GM23338 (cell line): Measurements from ENCODE around the gene ALDH1A1. TPM values are rescaled to one million over a fixed set of nuclear protein-coding genes. Genes with fewer than 3 reads are reported as not detected.

Source experiments
- ATAC-seq: fragments of 200-7000 bp; cut with Tn5 transposase; 3 replicates; pipeline ENCODE4 v1.9.1; 2020
- DNase-seq: peaks from one replicate; pipeline ENCODE4 v3.0.0-alpha.2; 2015; ENCODE audit warnings: low spot score
- H2AFZ ChIP-seq: fragments of 200-600 bp; sonication (generic); 2 replicates; pipeline ENCODE4 v1.8.0; 2016; ENCODE audit warnings: antibody characterized with exemption, mild to moderate bottlenecking, moderate library complexity
- H3F3A ChIP-seq: fragments of 200-600 bp; sonication (generic); replicated peaks from 2 replicates; pipeline ENCODE4 v1.8.0; 2017; ENCODE audit warnings: antibody characterized with exemption, mixed run types, low read depth
- H3K27ac ChIP-seq: fragments of 200-600 bp; sonication (generic); 2 replicates; pipeline ENCODE4 v1.6.1; 2016; ENCODE audit warnings: low read depth
- H3K27me3 ChIP-seq: fragments of 200-600 bp; sonication (generic); 2 replicates; pipeline ENCODE4 v1.8.0; 2016; ENCODE audit warnings: mild to moderate bottlenecking, mixed run types, moderate library complexity; ENCODE audit not compliant: insufficient read depth
- H3K36me3 ChIP-seq: fragments of 200-600 bp; sonication (generic); 2 replicates; pipeline ENCODE4 v1.8.0; 2016; ENCODE audit warnings: mild to moderate bottlenecking; ENCODE audit not compliant: insufficient read depth
- H3K4me1 ChIP-seq: fragments of 200-600 bp; sonication (generic); 2 replicates; pipeline ENCODE4 v1.8.0; 2016; ENCODE audit warnings: mild to moderate bottlenecking, moderate library complexity; ENCODE audit not compliant: insufficient read depth
- H3K4me2 ChIP-seq: fragments of 200-600 bp; sonication (generic); 2 replicates; pipeline ENCODE4 v1.7.1; 2017; ENCODE audit warnings: mixed run types
- H3K4me3 ChIP-seq: fragments of 200-600 bp; sonication (generic); 2 replicates; pipeline ENCODE4 v1.6.1; 2016; ENCODE audit warnings: mixed run types
- H3K79me2 ChIP-seq: fragments of 200-600 bp; sonication (generic); replicated peaks from 2 replicates; pipeline ENCODE4 v1.8.0; 2017; ENCODE audit warnings: mild to moderate bottlenecking; ENCODE audit not compliant: insufficient read depth
- H3K9me2 ChIP-seq: fragments of 200-600 bp; sonication (generic); 2 replicates; pipeline ENCODE4 v1.8.0; 2017; ENCODE audit not compliant: insufficient read depth
- H4K20me1 ChIP-seq: fragments of 200-600 bp; sonication (generic); replicated peaks from 2 replicates; pipeline ENCODE4 v1.8.0; 2017; ENCODE audit warnings: mild to moderate bottlenecking; ENCODE audit not compliant: insufficient read depth
- H3K27ac Mint-ChIP-seq: 2 replicates; pipeline ENCODE4 v1.8.0; 2020; ENCODE audit warnings: inconsistent platforms, mild to moderate bottlenecking, moderate library complexity, mixed read lengths
- H3K27me3 Mint-ChIP-seq: 3 replicates; pipeline ENCODE4 v1.8.0; 2022; ENCODE audit warnings: low read depth, mild to moderate bottlenecking, moderate library complexity, mixed read lengths, inconsistent platforms; ENCODE audit not compliant: insufficient read depth, poor library complexity
- H3K36me3 Mint-ChIP-seq: 3 replicates; pipeline ENCODE4 v1.8.0; 2021; ENCODE audit warnings: low read depth, mild to moderate bottlenecking, inconsistent platforms, moderate library complexity, mixed read lengths
- H3K4me1 Mint-ChIP-seq: 3 replicates; pipeline ENCODE4 v1.8.0; 2020; ENCODE audit warnings: mild to moderate bottlenecking, inconsistent platforms, mixed read lengths
- H3K4me3 Mint-ChIP-seq: 3 replicates; pipeline ENCODE4 v1.8.0; 2021; ENCODE audit warnings: moderate library complexity, mild to moderate bottlenecking, inconsistent platforms, mixed read lengths
- H3K9me3 Mint-ChIP-seq: 3 replicates; pipeline ENCODE4 v1.8.0; 2020; ENCODE audit warnings: moderate library complexity, mild to moderate bottlenecking, inconsistent platforms, mixed read lengths
- CREB1 ChIP-seq: fragments of 250-450 bp; sonication (Bioruptor Pico); IDR thresholded peaks from 2 replicates; pipeline ENCODE4 v1.5.0; 2020; ENCODE audit warnings: low read depth, mild to moderate bottlenecking, moderate library complexity
- ETS1 ChIP-seq: IDR thresholded peaks from 2 replicates; pipeline ENCODE4 v1.6.1; 2016; ENCODE audit warnings: antibody characterized with exemption
- EZH2 ChIP-seq: fragments of 200-600 bp; sonication (generic); IDR thresholded peaks from one replicate; pipeline ENCODE4 v1.8.0; 2017; ENCODE audit warnings: antibody characterized with exemption, mild to moderate bottlenecking, low read depth; ENCODE audit not compliant: unreplicated experiment
- EZH2phosphoT487 ChIP-seq: fragments of 200-600 bp; sonication (generic); IDR thresholded peaks from one replicate; pipeline ENCODE4 v1.8.1; 2018; ENCODE audit warnings: antibody characterized with exemption; ENCODE audit not compliant: unreplicated experiment
- JUNB ChIP-seq: IDR thresholded peaks from one replicate; pipeline ENCODE4 v1.6.1; 2016; ENCODE audit warnings: antibody characterized with exemption; ENCODE audit not compliant: unreplicated experiment
- POLR2AphosphoS5 ChIP-seq: IDR thresholded peaks from 2 replicates; pipeline ENCODE4 v1.6.1; 2016; ENCODE audit warnings: antibody characterized with exemption, low read depth
- STAT1 ChIP-seq: IDR thresholded peaks from one replicate; pipeline ENCODE4 v1.6.1; 2016; ENCODE audit warnings: antibody characterized with exemption; ENCODE audit not compliant: unreplicated experiment
- ZNF114 ChIP-seq: fragments of 250-450 bp; sonication (Bioruptor Pico); IDR thresholded peaks from 2 replicates; pipeline ENCODE4 v1.5.0; 2020; ENCODE audit warnings: mild to moderate bottlenecking, moderate library complexity
- ZNF331 ChIP-seq: fragments of 250-450 bp; sonication (Bioruptor Pico); IDR thresholded peaks from 2 replicates; pipeline ENCODE4 v1.5.0; 2020; ENCODE audit warnings: low read depth, mild to moderate bottlenecking, moderate library complexity
- polyA plus RNA-seq: library from polyadenylated mRNA; unstranded; fragments of >200 nt; fragmentation: Nextera tagmentation; extraction: Ambion mirVana; gene quantifications from 2 replicates; pipeline ENCODE4 v1.2.1, GENCODE V29; 2016
- total RNA-seq: library from RNA; depleted of rRNA; stranded (reverse); fragments of >200 nt; shearing (Covaris generic); gene quantifications from 2 replicates; pipeline ENCODE4 v1.2.3, GENCODE V29; 2014
- TF ChIP-seq, protein P1 (sequence below): IDR thresholded peaks from one replicate; pipeline ENCODE4 v1.6.1; 2018; ENCODE audit warnings: antibody characterized with exemption; ENCODE audit not compliant: unreplicated experiment
- TF ChIP-seq, protein P2 (sequence below), 2 experiments: fragments of 200-600 bp in 1 of 2; sonication (generic) in 1 of 2; conservative IDR thresholded peaks; 2 replicates each; pipeline versions ENCODE4 v1.5.1 to v1.6.1; 2016 to 2017; ENCODE audit warnings: antibody characterized with exemption in 2 of 2, low read depth in 2 of 2, mild to moderate bottlenecking in 2 of 2, moderate library complexity in 1 of 2

The ALDH1A1 gene
- total and polyA plus RNA-seq, 2 experiments from 2014 or later: 2.1 to 3.4 TPM

GRCh38 chr9:72898360-72898759, 54.5 kb downstream of the ALDH1A1 start (continued):
- no peak for TF ChIP-seq ZNF114 (CRISPR knock-in tag)
- no peak for TF ChIP-seq EZH2
- TF ChIP-seq STAT1: no peak
- no peak for TF ChIP-seq JUNB
- TF ChIP-seq, protein P1, sequence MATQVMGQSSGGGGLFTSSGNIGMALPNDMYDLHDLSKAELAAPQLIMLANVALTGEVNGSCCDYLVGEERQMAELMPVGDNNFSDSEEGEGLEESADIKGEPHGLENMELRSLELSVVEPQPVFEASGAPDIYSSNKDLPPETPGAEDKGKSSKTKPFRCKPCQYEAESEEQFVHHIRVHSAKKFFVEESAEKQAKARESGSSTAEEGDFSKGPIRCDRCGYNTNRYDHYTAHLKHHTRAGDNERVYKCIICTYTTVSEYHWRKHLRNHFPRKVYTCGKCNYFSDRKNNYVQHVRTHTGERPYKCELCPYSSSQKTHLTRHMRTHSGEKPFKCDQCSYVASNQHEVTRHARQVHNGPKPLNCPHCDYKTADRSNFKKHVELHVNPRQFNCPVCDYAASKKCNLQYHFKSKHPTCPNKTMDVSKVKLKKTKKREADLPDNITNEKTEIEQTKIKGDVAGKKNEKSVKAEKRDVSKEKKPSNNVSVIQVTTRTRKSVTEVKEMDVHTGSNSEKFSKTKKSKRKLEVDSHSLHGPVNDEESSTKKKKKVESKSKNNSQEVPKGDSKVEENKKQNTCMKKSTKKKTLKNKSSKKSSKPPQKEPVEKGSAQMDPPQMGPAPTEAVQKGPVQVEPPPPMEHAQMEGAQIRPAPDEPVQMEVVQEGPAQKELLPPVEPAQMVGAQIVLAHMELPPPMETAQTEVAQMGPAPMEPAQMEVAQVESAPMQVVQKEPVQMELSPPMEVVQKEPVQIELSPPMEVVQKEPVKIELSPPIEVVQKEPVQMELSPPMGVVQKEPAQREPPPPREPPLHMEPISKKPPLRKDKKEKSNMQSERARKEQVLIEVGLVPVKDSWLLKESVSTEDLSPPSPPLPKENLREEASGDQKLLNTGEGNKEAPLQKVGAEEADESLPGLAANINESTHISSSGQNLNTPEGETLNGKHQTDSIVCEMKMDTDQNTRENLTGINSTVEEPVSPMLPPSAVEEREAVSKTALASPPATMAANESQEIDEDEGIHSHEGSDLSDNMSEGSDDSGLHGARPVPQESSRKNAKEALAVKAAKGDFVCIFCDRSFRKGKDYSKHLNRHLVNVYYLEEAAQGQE: no peak
- TF ChIP-seq EZH2phosphoT487: no peak
- TF ChIP-seq ETS1: no peak

DNA sequence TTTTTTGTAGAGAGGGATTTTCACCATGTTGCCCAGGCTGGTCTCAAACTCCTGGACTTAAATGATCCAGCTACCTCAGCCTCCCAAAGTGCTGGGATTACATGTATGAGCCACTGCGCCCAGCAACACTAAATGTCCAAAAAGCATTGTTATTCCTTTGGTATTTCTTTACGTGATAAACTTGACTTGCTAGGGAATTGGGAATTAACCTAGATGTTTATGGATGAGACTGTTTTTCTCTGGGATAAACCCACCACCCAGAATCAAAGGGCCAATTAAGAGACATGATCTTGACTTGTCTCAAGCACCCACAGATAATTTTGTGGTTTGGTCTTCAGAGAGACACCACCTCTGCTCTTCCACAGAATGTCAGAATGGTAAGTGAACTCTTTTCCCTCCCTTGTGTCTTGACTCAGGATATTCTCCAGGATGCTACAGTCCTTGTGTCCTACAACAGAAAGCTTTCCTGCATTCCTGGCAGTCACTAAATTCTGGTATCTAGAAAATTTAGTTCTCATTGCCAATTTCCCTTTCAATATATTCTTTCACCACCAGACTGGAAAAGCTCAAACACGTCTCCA, 55.7 kb downstream of the ALDH1A1 start:
- no peaks in the 10 kb centered on the region for H4K20me1 ChIP-seq
- DNase-seq (no peak), ATAC-seq (no peak)
- no peaks in the 10 kb centered on the region for H3K27me3 ChIP-seq
- no peaks in the 10 kb centered on the region for H3F3A ChIP-seq
- Mint-ChIP-seq H3K4me3 (no peak overlapping the region), H3K4me1 (no peaks in the 10 kb centered on the region), H3K9me3 (no peaks in the 10 kb centered on the region), H3K27me3 (peaks cover 2% of the 10 kb centered on the region), H3K36me3 (no peaks in the 10 kb centered on the region), H3K27ac (no peak overlapping the region)
- H3K9me2 ChIP-seq: peaks cover 2% of the 10 kb centered on the region; the same call in 1 of the 2 replicates
- H3K36me3 ChIP-seq: no peaks in the 10 kb centered on the region
- no peak overlapping the region for H2AFZ ChIP-seq
- no peak overlapping the region for H3K27ac ChIP-seq
- H3K4me1 ChIP-seq: no peaks in the 10 kb centered on the region
- H3K79me2 ChIP-seq: no peaks in the 10 kb centered on the region
- H3K4me3 ChIP-seq: no peak overlapping the region
- H3K4me2 ChIP-seq: no peak overlapping the region
- TF ChIP-seq ETS1 (no peak), CREB1 (no peak), POLR2AphosphoS5 (no peak), ZNF331 (CRISPR knock-in tag) (no peak), EZH2 (no peak)
- TF ChIP-seq, protein P2, sequence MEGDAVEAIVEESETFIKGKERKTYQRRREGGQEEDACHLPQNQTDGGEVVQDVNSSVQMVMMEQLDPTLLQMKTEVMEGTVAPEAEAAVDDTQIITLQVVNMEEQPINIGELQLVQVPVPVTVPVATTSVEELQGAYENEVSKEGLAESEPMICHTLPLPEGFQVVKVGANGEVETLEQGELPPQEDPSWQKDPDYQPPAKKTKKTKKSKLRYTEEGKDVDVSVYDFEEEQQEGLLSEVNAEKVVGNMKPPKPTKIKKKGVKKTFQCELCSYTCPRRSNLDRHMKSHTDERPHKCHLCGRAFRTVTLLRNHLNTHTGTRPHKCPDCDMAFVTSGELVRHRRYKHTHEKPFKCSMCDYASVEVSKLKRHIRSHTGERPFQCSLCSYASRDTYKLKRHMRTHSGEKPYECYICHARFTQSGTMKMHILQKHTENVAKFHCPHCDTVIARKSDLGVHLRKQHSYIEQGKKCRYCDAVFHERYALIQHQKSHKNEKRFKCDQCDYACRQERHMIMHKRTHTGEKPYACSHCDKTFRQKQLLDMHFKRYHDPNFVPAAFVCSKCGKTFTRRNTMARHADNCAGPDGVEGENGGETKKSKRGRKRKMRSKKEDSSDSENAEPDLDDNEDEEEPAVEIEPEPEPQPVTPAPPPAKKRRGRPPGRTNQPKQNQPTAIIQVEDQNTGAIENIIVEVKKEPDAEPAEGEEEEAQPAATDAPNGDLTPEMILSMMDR (conservative IDR thresholded peaks at IDR 0.05; ENCODE audit: low read depth in 2 of 2): no peak
